Transverse colon (tissue), 3 donors: ENCODE results near the gene RORB.

Source experiments
- CTCF ChIP-seq, 5 experiments: fragments of 200-600 bp in 3 of 5; fragments of 450-650 bp in 2 of 5; sonication (generic) in 3 of 5; IDR thresholded peaks; 1 replicate in 2 of 5; 2 replicates in 3 of 5; pipeline ENCODE4 v1.5.1; 2016 to 2017; ENCODE audit warnings: antibody characterized with exemption in 5 of 5, inconsistent platforms in 3 of 5, mild to moderate bottlenecking in 2 of 5, moderate library complexity in 1 of 5
- POLR2A ChIP-seq: fragments of 450-650 bp; IDR thresholded peaks from one replicate; pipeline ENCODE4 v1.6.1; 2016; ENCODE audit warnings: antibody characterized with exemption, mild to moderate bottlenecking, moderate library complexity

- TF ChIP-seq POLR2A (no peak), CTCF (IDR thresholded peaks at IDR 0.05) (no peak)
These were observed 33.3 kb upstream of the RORB start for GRCh38 chr9:74463825-74464224.
